Hepatocyte (in vitro differentiated cells): ENCODE results near the gene POU2F2. TPM values are rescaled to one million over a fixed set of nuclear protein-coding genes. Genes with fewer than 3 reads are reported as not detected.
A peak's percentile ranks its signal among the peaks of the same experiment; 100 is the strongest.

ENCODE experiments used
- DNase-seq: peaks from one replicate; pipeline ENCODE4 v3.0.0-alpha.2; 2016; ENCODE audit warnings: low spot score
- H2AFZ ChIP-seq: fragments of 200-600 bp; sonication (generic); 2 replicates; pipeline ENCODE4 v1.6.0; 2016; ENCODE audit warnings: antibody characterized with exemption, mild to moderate bottlenecking
- H3K27ac ChIP-seq: fragments of 200-600 bp; sonication (generic); 2 replicates; pipeline ENCODE4 v1.5.1; 2016; ENCODE audit warnings: mild to moderate bottlenecking
- H3K27me3 ChIP-seq: fragments of 200-600 bp; sonication (generic); 2 replicates; pipeline ENCODE4 v1.6.1; 2016
- H3K36me3 ChIP-seq: fragments of 200-600 bp; sonication (generic); replicated peaks from 2 replicates; pipeline ENCODE4 v1.5.1; 2016; ENCODE audit warnings: low read depth; ENCODE audit not compliant: insufficient read depth
- H3K4me1 ChIP-seq: fragments of 200-600 bp; sonication (generic); 2 replicates; pipeline ENCODE4 v1.5.1; 2016; ENCODE audit warnings: mild to moderate bottlenecking, moderate library complexity; ENCODE audit not compliant: insufficient read depth
- H3K4me2 ChIP-seq: fragments of 200-600 bp; sonication (generic); 2 replicates; pipeline ENCODE4 v1.6.0; 2016
- H3K4me3 ChIP-seq: fragments of 200-600 bp; sonication (generic); 2 replicates; pipeline ENCODE4 v1.5.1; 2016; ENCODE audit warnings: mild to moderate bottlenecking
- H3K79me2 ChIP-seq: fragments of 200-600 bp; sonication (generic); 2 replicates; pipeline ENCODE4 v1.6.0; 2017; ENCODE audit warnings: mild to moderate bottlenecking
- H3K9me2 ChIP-seq: fragments of 200-600 bp; sonication (generic); replicated peaks from 2 replicates; pipeline ENCODE4 v1.6.0; 2017; ENCODE audit warnings: mild to moderate bottlenecking; ENCODE audit not compliant: insufficient read depth
- H3K9me3 ChIP-seq: fragments of 200-600 bp; sonication (generic); 2 replicates; pipeline ENCODE4 v1.5.1; 2016; ENCODE audit warnings: low read depth, mild to moderate bottlenecking
- H4K20me1 ChIP-seq: fragments of 200-600 bp; sonication (generic); 2 replicates; pipeline ENCODE4 v1.6.0; 2016; ENCODE audit warnings: mild to moderate bottlenecking; ENCODE audit not compliant: insufficient read depth, poor library complexity, severe bottlenecking
- CTCF ChIP-seq: fragments of 200-600 bp; sonication (generic); IDR thresholded peaks from 2 replicates; pipeline ENCODE4 v1.5.1; 2016; ENCODE audit warnings: antibody characterized with exemption, mild to moderate bottlenecking; ENCODE audit not compliant: poor library complexity
- EZH2 ChIP-seq: fragments of 200-600 bp; sonication (generic); IDR thresholded peaks from 2 replicates; pipeline ENCODE4 v1.6.1; 2016; ENCODE audit warnings: antibody characterized with exemption, mild to moderate bottlenecking, borderline replicate concordance
- EZH2phosphoT487 ChIP-seq: fragments of 200-600 bp; sonication (generic); IDR thresholded peaks from one replicate; pipeline ENCODE4 v1.6.1; 2018; ENCODE audit warnings: antibody characterized with exemption, mild to moderate bottlenecking, low read depth, moderate library complexity; ENCODE audit not compliant: unreplicated experiment, severe bottlenecking
- WGBS: methylation state at CpG from one replicate; pipeline ENCODE4 v1.1.6; 2016; ENCODE audit warnings: low lambda C conversion rate; ENCODE audit errors: missing lambda C conversion rate; 5-methylcytosine and 5-hydroxymethylcytosine counted together
- polyA plus RNA-seq: library from polyadenylated mRNA; unstranded; fragments of >200 nt; fragmentation: Nextera tagmentation; extraction: Ambion mirVana; gene quantifications from 2 replicates; pipeline ENCODE4 v1.2.1, GENCODE V29; 2016
- total RNA-seq: library from RNA; depleted of rRNA; stranded (reverse); fragments of >200 nt; gene quantifications from 2 replicates; pipeline ENCODE4 v1.2.3, GENCODE V29; 2014

Gene POU2F2
- total and polyA plus RNA-seq, 2 experiments from 2014 or later = 0.15 TPM; not detected in 1

GRCh38 chr19:42132851-42133528 lies 744 bp upstream of the POU2F2 start:
- Histone ChIP-seq H3K36me3 (no peaks in the 10 kb centered on the region), H3K9me2 (no peaks in the 10 kb centered on the region), H3K4me2 (peak overlapping the region; percentile 91), H3K79me2 (no peaks in the 10 kb centered on the region), H3K4me3 (no peak overlapping the region), H3K9me3 (no peaks in the 10 kb centered on the region), H3K27ac (no peak overlapping the region), H3K27me3 (peaks cover 29% of the 10 kb centered on the region), H2AFZ (no peak overlapping the region), H4K20me1 (no peaks in the 10 kb centered on the region), H3K4me1 (peaks cover 10% of the 10 kb centered on the region)
- WGBS = 34% methylated on average over 11 of the region's 46 CpGs
- TF ChIP-seq EZH2phosphoT487 (no peak), EZH2 (peak; percentile 71), CTCF (peak; percentile 96)
- peak; percentile 75 for DNase-seq

GRCh38 chr19:42131149-42132029 lies 857 bp downstream of the POU2F2 start:
- Histone ChIP-seq H3K4me2 (peak overlapping the region; percentile 91), H3K9me2 (no peaks in the 10 kb centered on the region), H3K4me3 (no peak overlapping the region), H3K27ac (no peak overlapping the region), H2AFZ (no peak overlapping the region), H3K27me3 (peaks cover 25% of the 10 kb centered on the region), H4K20me1 (no peaks in the 10 kb centered on the region), H3K9me3 (no peaks in the 10 kb centered on the region), H3K36me3 (no peaks in the 10 kb centered on the region), H3K4me1 (peaks cover 10% of the 10 kb centered on the region), H3K79me2 (no peaks in the 10 kb centered on the region)
- TF ChIP-seq EZH2 (no peak), EZH2phosphoT487 (no peak), CTCF (no peak)
- DNase-seq = no peak
- WGBS = 70% methylated on average over 6 of the region's 6 CpGs

GRCh38 chr19:42130254-42130573 lies 2.0 kb downstream of the POU2F2 start:
- Histone ChIP-seq H4K20me1 (no peaks in the 10 kb centered on the region), H3K4me2 (no peak overlapping the region), H3K9me3 (no peaks in the 10 kb centered on the region), H3K79me2 (no peaks in the 10 kb centered on the region), H3K36me3 (no peaks in the 10 kb centered on the region), H3K27me3 (peaks cover 24% of the 10 kb centered on the region), H3K4me1 (peaks cover 10% of the 10 kb centered on the region), H2AFZ (no peak overlapping the region), H3K27ac (no peak overlapping the region), H3K4me3 (no peak overlapping the region), H3K9me2 (no peaks in the 10 kb centered on the region)
- TF ChIP-seq EZH2phosphoT487 (no peak), CTCF (no peak), EZH2 (no peak)
- DNase-seq = no peak
